HG03571 (cell line): ENCODE data around the gene HTR1B.
A peak's percentile ranks its signal among the peaks of the same experiment; 100 is the strongest.

Source experiments
- ATAC-seq: cut with Tn5 transposase; IDR thresholded peaks from one replicate; pipeline ENCODE4 v1.9.1; 2021; ENCODE audit not compliant: unreplicated experiment

HTR1B gene

GRCh38 chr6:77463308-77463860 lies at the start of gene HTR1B:
HTR1B (minus strand) TSS chr6:77463491; CDS start chr6:77463403, 88 bp downstream.
- ATAC-seq = no peak

GRCh38 chr6:77512554-77512953 lies 49.3 kb upstream of the HTR1B start:
- ATAC-seq = no peak

DNA sequence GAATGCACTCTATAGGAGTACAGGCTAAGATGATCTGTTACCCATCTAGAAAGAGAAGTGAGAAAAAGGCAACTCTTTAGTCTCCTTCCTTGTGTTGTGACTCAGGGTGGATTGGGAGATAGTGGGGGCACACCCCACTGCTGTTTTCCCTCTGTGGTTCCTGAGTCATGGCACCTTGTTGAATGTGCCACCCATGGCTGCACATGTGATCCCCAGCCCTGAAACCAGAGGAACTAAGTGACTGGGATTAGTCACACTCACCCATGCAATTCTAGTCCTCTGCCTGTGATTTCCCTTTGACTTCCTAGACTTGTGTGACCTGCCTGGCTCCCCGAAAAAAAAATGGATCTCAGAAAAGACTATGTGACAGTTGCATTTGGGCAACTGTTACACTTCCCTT lies 48.6 kb upstream of the HTR1B start:
- no peak for ATAC-seq

DNA sequence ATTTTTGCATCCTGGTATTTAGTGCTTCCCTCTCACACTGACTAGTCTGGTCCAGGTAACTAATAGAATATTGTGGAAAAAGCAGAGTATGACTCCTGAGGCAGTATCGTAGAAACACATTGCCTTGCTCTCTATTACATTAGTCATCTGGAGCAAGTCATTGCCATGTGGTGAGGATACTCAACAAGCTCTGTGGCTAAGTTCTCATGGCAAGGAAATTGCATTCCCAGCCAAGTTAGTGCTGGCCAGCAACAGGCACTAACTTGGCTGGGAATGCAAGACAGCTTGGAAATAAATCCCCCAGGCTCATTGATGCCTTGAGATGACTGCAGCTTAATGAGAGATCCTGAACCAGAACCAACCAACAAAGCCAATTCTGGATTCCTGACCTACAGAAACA lies 39.7 kb upstream of the HTR1B start:
- ATAC-seq = no peak

GRCh38 chr6:77492530-77492929 lies 29.2 kb upstream of the HTR1B start:
- ATAC-seq = no peak

GRCh38 chr6:77487808-77488425 lies 24.6 kb upstream of the HTR1B start:
- no peak for ATAC-seq

DNA sequence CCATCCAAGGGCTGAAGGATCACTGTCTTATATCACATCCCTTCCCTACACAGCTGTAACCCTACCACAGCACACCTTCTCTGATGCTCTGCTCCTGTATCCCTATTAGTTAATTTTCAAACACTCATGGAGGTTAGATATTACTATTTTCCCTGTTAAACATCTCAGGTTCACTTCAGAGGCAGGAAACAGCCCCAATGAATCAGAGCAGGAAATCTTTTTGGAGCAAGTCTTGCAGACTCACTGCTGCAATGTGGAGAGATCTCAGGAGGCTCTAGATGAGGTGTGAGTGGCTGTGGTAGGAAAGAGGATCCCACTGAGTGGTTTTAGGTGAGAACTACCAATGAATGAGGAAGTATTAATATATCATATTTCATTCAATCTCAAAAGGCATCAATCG lies 19.7 kb upstream of the HTR1B start:
- ATAC-seq = no peak

- ATAC-seq = no peak
These were observed 11.7 kb upstream of the HTR1B start for GRCh38 chr6:77474973-77475372.

DNA sequence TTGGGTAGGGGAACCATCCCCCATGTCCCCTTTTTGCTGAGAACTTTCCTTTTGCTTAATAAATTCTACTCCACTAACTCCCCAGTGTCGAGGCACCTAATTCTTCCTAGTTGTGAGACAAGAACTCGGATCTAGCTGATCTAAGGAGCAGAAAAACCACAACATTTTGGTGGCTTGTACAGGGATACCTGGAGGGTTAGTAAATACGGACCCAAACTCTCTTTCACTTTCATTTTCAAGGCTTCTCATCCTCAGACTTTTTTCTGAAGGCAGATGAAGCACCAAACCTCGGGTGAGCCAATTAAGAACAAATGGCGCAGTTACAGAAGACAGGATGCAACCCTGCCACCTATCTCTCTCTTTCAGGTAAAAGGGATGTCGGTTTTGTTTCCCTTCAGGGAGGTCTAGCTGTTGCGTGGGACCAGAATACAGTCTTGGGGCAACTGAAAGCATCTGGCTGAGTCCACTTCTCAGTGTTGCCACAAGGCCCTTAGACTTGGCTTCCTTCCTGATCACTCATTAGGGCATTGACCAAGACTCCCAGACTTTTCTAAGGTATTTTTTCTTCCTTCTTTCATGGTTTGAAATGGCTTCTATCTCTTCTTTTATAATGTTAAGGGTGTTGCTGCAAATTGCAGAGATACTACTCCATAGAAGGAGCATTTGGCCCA lies 11.1 kb upstream of the HTR1B start:
- ATAC-seq = no peak

GRCh38 chr6:77470983-77471382 lies 7.7 kb upstream of the HTR1B start:
- no peak for ATAC-seq

DNA sequence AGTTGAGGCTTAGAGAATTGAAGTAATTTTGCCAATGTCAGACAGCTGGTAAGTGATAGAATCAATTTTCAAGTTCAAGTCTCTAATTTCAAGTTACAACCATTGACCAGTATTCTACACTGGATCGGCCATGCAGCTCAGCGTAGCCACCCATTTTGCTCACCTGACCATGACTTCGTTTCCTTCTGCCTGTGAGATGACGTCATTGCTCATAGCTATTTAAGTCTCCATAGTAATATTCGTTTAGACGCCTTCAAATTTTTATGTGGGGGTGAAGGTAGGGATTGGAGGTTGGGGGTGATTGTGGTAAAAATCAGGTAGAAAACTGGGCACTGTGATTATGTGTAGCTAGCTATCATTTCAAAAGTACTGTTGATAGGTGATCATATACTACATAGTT lies 5.6 kb upstream of the HTR1B start:
- ATAC-seq = no peak

DNA sequence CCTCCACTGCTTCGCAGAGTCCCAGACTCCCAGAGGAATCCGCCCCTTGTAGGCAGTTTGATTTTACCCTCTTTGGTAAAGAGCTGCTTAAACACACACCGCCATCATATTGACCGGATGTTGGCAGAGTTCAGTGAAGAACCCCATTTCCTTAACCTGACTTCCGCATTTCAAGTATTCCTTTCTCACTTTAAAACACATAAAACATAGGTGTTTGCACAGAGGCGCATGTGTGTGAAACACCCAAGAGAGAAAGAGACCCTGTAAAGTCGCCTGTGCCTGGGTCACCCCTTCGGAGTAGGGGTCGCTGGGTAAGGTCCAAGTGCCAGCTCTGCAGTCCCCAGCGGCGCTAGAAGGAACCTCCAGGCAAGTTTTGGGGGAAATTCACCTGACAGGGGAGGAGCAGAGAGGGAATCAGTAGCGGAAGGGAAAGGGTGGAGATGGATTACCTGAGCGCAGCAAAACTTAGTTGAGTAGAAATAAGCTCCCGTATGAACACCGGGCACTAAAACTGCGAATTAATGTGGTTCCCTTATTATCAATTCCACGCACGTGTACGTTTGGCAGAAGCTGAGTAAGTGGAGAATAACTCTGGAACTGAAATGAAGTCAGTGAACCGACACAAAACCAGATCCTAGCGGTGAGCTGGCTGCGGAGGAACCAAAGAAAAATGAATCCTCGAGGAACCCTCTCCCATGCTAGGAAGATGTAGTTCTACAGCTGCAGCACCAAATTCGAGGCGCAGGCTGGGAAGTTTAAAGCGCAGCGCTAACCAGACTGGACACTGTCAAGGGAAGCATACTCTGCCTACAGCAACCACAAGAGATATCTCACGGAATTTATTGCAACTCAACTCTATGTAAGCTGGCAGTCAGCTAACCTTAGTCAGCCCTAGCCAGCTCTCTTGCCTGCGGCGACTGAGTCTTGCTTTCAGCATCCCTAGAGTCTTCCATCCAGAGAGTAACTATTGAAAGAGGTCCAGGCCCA lies 3.5 kb upstream of the HTR1B start:
- ATAC-seq = peak; percentile 82

DNA sequence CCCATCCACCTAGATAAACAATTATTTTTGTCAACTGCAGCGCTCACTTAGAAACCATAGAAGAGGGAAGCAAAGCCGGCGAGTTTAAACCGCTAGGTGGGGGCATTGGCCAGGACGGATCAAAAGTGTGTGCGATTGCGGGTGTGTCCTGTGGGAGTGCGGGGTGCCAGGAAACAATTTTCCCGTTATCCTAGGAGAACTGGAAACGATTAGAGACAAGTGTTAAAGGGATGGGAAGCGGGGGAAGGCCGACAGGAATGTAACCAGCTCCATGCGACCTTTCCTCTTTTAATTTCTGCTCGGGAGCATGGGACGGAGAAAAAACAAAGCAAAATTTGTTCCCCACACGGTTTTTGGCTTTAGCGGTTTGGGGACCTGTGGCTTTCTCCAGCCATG lies 2.8 kb upstream of the HTR1B start:
- ATAC-seq = peak; percentile 83

GRCh38 chr6:77464495-77464867 lies 1.2 kb upstream of the HTR1B start:
- ATAC-seq = no peak

DNA sequence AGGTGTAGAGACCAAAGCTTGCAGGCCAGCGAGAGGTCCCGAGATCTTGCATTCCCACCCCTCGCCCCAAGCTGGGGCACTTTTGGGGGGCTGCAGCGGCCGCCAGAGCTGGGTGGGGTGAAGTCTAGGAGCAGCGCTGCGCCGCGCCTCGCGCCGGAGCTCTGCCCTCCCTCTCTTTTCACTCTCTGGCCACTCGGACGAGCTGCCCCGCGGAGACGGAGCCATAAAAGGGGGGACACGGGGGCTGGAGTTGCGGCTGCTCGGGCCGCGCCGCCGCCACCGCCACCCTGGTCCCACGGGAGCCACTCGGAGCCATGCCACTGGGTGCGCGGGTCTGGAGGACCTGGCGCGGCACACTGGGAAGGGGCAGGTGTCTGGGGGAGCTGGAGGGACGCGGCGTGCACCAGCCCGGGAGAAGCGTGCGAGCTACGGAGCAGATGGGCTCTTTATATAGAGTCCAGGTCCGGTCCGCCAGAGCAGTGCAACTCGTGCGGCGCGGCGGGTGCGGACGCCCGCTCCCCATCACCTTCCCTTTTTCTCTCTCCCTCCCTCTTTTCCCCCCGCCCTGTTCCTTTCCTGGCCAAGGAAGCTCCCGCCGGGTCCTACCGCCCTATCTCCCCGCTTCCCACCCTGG lies 687 bp upstream of the HTR1B start:
- no peak for ATAC-seq

DNA sequence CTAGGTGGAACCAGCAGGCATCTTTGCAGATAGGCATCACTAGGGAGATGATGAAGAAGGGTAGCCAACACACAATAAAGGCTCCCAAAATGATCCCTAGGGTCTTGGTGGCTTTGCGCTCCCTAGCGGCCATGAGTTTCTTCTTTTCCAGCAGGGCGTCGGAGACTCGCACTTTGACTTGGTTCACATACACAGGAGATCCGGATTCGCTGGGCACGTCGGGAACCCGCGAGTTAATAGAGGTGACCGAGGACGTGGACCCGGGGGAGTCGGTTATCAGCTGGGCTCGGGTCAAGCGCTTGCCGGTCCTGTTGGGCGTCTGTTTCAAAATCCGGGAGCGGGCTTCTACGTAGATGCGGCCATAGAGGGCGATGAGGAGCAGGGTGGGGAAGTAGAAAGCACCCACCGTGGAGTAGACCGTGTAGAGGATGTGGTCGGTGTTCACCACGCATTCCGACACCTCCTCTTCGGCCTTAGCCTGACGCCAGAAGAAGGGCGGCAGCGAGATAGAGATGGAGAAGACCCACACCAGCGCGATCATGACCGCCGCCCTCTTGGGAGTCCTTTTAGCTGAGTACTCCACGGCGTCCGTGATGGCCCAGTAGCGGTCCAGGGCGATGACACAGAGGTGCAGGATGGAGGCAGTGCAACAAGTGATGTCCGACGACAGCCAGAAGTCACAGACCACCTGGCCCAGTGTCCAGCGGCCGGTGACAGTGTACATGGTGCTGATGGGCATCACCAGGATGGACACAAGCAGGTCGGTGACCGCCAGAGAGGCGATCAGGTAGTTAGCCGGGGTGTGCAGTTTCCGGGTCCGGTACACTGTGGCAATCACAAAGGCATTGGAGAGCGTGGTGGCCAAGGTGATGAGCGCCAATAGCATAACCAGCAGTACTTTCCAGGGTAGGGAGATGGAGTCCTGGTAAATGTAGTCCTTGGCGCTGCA lies 658 bp downstream of the HTR1B start:
- ATAC-seq = no peak

DNA sequence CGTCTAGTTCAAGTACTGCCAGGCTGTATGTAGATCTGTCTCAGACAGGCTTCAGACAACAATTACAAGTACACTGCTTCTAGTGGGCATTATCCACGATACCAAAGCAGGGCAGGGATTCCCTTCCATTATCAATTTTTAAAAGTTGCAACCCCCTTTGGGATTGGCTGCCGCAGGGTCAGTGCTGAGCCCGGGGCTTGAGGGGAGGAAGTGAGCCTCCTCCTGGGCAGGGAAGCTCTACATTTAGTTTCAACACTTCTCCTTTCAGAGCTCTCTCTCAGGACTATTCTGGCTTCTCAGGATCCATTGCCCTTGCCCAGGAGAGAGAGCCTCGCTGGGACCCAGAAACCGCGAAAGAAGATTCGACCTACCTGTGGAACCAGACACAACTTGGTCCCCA lies 1.5 kb downstream of the HTR1B start:
- ATAC-seq = no peak

- no peak for ATAC-seq
These were observed 4.9 kb downstream of the HTR1B start for GRCh38 chr6:77458421-77458820.

GRCh38 chr6:77457720-77458349 lies 5.5 kb downstream of the HTR1B start:
- ATAC-seq = peak; percentile 81
